NT2/D1 (cell line): Measurements from ENCODE around the gene ZNF366.

Experiments
- SUZ12 ChIP-seq: IDR thresholded peaks from 2 replicates; pipeline ENCODE4 v1.6.1; 2011; ENCODE audit not compliant: insufficient read length, insufficient read depth; ENCODE audit errors: extremely low read depth
- YY1 ChIP-seq: IDR thresholded peaks from 2 replicates; pipeline ENCODE4 v1.6.1; 2011; ENCODE audit not compliant: insufficient read length, insufficient read depth
- ZNF274 ChIP-seq: IDR thresholded peaks from 2 replicates; pipeline ENCODE4 v1.6.1; 2011; ENCODE audit warnings: mild to moderate bottlenecking, low read depth, low read length

- no peak for TF ChIP-seq ZNF274
- TF ChIP-seq YY1, result no peak
- TF ChIP-seq SUZ12, result no peak
Observed at GRCh38 chr5:72455476-72455875, 51.7 kb downstream of the ZNF366 start.
